Inferior parietal cortex (tissue), 1 donor: ENCODE results near the gene TSEN2.
A peak's percentile ranks its signal among the peaks of the same experiment; 100 is the strongest.
"Not testable (repeated sequence)": the region's sequence is repeated elsewhere in the genome, so short reads cannot be mapped to it uniquely, and the experiment has no call there.

Experiments
- DNase-seq: peaks from one replicate; pipeline ENCODE4 v3.0.0-alpha.2; 2016; ENCODE audit errors: extremely low spot score

The TSEN2 gene

DNA sequence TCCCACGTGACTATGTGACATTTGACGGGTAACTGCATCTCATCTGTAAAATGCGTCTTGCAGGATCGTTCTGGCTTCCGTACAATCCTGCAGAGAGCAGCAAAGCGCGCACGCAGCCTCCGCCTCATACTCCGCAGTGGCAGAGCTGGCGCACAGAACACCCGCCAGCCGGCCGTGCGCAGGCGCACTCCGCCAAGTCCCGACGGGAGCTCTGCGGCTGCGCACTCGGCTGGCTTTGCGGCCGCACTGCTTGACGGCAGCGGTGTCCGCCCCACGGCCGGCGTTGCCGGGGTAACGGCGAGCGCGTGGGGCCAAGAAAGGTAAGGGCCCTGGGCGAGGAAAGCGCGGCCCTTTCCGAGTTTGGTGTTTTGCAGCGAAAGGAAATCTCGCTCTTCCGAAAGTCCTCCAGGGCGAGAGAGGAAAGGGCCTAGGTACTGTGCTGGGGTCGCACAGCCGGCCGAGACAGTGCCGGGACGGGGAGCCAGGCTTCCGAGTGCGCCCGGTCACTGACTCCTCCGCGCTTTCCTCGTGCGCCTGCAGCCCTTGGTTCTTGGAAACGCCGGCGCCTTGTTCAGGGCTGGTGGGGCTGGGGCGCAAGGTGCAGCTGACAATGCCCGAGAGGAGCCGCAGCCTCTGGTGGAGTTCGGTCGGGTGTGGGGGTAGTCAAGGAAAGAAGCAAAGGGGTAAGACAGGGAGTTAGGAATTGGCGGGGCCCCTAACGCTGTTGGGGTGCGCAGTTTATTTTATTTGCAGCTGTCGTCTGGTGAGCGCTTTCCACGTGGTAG lies at the start of gene TSEN2:
Gene TSEN2 (plus strand): TSS at position 283 of the 785 bp plus-strand sequence. CDS start 5,321 bp downstream, outside the sequence.
- peak; percentile 93 for DNase-seq

DNA sequence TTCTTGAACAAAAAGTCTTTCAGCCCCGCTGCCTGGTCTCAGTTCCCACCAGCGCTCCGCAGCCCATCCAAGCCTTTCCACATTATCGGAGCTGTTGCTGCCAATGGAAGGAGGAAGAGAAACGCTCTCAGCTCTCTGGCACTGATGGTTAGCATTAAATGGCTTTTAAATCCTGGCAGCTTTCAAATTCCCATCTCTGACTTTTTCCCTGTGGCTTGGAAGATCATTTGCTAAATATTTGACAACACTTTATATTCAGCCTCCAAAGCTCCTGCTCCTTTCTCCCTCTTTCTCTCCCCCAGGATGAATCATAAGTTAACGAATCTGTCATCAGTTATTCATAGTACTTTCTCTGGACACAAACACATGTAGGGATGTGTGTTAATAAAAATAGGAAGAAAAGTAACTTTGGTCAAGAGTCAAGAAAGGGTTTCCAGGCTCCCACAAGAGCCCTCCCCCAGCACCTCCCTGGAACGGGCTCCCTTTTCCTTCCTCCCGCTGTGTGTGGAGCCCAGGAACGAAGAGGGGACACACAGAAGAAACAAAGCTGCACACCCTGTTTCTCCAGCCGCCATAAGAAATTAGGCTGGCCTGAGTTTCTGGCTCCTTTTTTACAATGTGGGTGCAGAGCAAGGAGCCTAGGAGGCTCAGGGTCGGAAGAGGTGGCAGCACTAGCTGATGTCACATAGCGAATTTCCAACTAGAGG lies 47.6 kb upstream of the TSEN2 start:
- no peak for DNase-seq

DNA sequence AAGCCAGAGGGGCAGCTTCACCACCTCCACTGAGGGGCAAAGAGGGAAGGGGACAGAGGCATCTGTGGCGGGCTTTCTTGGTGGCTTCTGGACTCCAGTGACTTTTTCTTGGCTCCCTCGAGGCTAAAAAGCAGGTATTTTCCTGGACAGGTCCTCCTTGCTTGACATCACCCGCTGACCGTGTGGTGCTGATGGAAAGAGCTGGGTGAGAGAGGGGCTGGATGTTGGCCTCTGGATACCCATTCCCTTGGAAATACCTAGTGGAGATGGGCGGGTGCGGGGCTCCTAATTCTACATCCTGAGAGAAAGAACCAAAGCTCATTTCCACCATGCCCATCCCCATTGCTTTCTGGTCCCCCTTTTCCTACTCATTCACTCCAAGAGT lies 47.1 kb upstream of the TSEN2 start:
- no peak for DNase-seq

DNA sequence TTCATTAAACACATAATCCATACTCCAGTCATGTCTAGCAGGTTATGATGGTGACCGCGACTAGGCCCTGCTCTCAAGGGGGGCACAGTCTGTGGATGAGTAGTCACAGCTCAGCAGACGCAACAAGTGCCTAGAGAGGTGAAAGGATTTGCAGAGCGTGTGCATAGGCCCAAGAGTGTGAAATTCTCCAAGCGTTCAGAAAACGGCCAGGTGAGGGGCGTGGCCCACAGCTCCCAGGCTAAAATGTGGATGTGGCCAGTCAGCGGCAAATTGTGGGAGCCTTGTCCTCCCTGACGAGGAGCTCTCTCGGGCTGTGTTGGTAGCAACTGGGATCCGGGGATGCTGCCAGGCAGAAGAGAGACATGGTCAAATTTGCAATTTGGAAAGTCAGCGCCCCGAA lies 46.4 kb upstream of the TSEN2 start:
- DNase-seq, result no peak

DNA sequence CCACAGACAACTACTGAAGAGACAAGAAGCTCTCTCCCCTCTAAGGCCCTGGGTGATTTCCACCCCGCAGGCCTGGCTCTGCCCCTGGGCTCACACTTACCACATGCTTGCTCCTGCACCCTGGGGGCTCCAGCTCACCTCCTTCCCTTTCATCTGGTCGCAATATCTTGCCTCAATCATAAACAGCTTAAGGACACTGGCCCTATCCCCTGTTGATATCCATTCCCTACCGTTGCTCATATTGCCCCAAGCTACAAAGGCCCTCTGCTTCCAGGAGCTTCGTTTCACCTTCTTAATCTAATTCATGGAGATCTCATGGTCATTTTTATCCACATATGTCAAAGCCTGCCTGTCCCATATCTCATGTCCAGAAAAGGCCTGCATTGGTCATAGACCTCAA lies 46.0 kb upstream of the TSEN2 start:
- no peak for DNase-seq

DNA sequence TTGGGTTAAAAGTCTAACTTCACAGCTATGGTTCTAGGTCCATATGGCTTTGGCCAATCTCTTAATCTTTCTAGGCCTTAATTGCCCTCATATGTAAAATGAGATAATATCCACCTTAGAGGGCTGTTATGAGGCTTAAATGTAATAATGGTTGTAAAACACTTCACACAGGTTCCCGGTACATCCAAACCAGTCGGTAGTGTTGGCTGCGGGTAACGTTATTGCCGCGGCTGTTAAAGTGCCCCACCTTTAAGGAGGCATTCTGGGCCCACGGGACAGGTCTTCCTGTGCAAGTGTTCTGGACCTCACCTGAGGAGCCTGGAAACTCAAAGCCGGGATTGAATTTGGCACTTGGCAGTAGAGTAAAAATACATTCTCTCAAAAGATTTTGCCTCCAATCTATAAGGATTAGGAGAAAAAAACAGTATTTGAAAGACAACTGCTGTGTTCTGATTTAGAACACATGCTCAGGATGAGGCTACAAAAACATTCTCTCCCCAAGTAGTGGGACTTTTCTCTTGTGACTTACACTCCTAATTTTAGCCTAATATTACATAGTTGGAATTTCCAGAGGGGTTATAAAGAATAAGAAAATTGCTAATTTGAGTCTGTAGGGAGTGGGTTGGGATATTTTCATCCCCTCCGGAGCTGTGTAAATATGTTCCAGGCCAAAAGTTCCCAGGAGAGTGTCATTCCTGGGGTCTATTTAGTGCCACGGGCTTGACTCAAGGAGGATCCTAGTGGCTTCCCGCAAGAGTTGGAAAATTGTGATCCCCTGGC lies 44.9 kb upstream of the TSEN2 start:
- no peak for DNase-seq

DNA sequence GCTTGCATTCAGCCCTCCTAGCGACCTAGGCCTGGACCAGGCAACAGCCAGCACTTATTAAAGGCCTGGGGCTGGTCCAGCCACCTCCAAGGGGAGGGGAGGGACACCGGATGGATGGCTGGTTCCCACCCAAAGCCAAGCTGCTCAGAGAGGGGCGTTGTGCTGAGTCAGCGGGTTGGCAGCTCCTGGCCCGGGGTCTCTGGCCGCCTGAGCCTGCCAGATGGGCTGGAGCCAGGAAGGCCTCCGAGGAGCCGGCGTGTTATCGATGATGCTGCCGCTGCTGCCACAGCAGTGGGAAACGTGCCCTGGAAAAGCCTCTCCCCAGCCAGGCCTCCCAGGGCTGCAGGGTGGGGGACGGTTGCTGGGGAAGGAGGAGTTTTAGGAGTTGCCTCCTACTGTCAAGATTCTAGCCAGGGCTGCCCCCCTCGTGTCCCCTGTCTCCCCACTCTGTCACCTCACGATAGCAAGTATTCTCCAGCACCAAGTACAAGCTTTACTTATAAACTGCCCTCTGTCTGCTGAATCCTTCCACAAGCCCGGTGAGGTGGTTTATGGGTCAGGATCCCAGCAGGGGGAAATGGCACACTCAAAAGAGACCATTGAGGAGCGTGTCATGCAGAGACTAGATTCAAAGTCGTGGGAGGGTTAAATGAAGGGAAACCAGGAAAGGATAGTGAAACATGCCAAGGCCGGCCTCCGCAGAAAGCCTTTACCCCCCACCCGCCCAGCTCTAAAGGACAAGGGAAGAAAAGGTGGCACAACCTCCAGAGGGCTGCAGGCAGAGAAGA lies 43.2 kb upstream of the TSEN2 start:
- no peak for DNase-seq

DNA sequence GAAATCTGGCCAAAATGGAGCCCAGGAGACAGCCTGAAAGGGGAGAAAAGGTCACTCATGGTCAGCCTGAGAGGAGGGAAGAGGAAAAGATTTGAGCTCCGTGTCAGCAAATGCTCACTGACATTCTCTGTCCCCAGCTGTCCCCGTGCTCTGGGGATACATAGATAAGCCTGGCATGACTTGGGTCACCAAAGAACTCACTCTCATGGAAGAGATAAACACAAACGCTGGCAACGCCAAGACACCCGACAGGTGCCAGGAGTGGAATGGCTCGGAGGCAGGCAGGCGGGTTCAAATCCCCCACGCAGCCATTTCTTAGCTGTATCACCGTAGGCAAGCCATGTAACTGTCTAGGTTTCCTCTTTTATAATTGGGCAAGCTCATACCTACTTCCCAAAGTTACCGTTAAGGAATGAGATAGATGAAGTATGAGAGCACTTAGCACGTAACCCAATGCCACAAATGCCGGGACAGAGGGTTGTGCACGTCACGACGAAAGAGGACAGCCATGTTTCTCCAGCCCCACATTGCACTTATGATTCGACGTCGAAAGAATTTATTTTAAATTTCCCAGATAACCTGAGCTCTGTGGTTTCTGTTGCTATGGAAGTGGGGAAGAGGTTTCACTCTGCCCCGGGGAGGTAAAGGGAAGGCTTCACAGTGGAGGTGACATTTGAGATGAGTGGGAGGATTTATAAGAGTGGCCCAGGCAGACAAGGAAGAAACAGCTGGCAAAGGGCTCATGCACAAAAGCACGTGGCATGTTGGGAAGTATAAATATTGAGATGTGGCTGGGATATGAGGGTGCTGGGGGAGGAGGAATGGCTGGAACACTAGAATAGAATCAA lies 41.4 kb upstream of the TSEN2 start:
- no peak for DNase-seq

DNA sequence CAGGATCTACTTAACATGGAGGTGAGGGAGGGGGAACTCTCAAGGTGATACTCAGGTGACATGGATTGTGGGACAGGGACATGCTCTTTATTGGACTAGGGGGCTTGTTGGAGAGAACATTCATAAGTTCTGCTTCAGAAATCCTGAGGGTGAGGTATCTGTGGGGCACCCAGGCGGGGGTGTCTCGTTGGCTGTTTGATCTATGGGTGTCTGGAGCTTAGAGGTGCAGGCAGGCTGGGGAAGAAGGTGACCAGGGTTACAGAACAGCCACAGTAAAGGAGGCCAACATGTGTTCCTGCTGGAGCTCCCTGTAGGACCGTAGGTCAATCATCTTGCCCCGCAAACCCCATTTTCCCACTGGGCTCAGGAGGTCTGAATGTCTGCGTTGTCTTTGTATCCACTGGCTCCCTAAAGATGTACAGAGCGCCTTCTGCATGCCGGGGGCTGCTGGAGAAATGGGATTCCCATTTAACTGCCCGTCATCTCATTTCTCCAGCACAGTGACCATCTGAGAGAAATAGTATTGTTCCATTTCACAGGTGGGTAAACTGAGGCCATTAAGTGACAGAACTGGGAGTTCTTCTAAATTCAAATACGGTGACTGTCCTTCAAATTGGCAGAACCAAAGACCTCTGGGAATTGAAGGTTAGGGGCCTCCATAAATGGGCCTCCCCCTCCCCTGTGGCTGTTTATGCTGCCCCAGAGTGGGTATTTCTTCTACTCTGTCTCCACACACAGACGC lies 40.3 kb upstream of the TSEN2 start:
- no peak for DNase-seq

DNA sequence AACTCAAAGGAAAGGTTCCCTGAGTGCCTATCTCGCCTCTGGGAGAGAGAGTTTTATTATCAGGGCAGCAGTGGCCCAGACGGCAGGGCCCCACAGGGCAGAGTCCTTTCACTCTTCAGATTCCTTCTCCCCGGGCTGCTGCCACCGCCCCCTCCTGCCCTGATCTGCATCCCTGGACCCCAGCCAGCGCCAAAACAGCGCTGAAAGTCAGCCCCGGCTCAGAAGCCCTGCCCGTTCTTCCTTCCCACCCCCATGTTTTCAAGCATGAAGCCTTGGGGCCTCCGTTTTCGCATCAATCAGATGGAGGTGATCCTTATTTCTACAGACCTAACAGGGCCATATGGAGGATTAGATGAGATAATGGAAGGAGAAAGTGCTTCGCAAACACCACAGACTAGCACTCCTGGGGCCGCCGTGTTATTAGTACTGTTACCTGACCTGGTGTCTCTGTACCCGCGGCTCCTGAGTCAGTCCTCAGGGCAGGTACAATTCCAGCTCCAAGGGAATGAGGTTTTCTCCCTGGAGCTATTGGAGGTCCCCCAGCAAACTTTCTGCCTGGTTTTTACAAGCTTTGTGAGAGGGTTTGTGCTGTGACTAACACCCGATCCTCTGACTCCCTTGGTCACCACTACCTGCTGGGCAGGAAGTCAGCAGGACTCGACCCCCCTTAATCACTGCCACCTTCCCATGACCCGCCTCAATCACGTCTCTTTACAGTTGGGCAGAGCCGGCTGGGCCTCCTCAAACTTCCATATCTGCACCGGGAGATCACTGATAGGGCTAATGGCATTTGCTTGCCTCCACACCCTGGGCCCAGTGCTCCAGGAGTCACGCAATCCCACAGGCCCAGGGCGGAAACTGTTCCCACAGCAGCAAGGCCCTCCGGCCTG lies 39.5 kb upstream of the TSEN2 start:
- DNase-seq, result no peak

DNA sequence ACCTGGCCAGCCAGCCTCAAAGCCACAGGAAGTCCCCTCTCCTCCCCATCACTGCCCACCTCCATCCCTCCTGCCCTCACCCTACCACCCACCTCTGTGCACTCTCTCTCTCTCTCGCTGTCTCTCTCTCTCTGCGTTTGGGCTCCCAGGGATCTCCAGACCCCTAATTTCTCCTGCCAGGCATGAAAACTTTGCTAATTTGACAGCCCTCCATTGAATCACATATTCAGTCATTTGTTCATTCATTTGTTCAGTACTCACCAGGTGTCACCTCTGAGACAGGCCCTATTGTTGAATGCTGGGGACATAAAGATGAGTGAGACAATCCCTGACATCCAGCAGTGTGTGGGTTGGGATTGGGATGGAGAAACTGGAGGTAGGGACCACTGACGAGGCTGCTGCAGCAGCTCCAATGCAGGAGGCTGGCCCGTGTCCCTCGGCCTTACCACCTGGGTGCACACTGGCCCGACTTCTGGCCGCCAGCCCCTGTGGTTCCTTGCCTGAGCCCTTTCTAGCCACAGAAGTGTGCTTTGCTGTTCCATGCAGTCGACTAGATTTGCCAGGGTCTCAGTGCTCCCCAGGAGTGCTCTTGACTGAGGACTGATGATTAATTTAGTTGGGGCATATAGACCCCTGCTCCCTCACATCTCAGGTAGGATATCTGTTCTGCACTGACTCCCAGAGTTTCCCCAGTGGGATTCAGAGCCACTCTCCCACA lies 38.6 kb upstream of the TSEN2 start:
- no peak for DNase-seq

DNA sequence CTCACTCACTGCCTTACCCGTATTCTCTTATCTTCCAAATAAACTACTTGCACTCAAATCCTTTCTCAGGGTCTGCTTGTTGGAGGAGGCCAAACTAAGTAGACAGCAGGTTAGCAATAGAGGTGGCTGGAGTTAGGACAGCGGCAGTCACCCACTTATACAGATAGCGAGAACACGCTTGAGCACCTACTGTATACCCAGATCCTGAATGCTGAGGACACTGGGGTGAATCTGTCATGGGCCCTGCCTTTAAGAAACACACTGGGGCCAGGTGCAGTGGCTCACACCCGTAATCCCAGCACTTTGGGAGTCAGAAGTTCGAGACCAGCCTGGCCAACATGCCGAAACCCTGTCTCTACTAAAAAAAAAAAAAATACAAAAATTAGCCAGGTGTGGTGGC lies 38.0 kb upstream of the TSEN2 start:
- no peak for DNase-seq

DNA sequence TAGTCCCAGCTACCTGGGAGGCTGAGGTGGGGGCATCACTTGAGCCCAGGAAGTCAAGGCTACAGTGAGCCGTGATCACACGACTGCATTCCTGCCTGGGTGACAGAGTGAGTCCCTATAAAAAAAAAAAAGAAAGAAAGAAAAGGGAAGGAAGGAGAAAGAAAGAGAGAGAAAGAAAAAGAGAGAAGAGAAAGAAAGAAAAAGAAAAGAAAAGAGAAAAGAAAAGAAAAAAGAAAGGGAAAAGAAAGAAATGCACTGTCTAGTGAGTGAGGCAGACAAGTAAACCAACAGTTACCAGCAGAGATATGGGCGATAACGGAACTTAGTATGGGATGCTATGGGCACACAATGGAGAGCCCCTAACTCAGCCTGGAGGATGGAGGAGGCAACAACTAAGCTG lies 37.2 kb upstream of the TSEN2 start:
- DNase-seq, result no peak

DNA sequence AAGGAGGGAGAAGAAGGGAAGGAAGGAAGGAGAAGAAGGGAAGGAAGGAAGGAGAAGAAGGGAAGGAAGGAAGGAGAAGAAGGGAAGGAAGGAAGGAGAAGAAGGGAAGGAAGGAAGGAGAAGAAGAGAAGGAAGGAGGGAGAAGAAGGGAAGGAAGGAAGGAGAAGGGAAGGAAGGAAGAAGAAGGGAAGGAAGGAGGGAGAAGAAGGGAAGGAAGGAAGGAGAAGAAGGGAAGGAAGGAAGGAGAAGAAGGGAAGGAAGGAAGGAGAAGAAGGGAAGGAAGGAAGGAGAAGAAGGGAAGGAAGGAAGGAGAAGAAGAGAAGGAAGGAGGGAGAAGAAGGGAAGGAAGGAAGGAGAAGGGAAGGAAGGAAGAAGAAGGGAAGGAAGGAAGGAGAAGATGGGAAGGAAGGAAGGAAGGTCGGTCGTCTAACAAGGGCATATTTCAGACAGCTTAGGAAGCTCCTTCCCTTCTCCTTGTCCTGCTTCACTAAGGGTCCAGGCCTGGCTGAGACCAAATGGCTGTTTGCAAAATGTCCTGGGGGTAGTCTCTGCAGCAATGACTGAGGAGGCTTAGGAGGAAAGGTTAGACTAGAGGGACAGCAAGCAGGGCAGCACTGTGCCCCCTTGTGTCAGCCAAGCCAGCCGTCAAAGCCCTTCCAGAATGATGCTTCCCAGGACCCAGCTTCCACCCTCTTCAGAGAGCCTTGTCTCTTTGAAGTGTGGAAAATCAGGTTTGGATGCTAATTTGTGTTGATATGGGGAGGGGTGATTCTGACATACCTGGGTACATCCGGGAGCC lies 35.7 kb upstream of the TSEN2 start:
- DNase-seq, result not testable (repeated sequence)

DNA sequence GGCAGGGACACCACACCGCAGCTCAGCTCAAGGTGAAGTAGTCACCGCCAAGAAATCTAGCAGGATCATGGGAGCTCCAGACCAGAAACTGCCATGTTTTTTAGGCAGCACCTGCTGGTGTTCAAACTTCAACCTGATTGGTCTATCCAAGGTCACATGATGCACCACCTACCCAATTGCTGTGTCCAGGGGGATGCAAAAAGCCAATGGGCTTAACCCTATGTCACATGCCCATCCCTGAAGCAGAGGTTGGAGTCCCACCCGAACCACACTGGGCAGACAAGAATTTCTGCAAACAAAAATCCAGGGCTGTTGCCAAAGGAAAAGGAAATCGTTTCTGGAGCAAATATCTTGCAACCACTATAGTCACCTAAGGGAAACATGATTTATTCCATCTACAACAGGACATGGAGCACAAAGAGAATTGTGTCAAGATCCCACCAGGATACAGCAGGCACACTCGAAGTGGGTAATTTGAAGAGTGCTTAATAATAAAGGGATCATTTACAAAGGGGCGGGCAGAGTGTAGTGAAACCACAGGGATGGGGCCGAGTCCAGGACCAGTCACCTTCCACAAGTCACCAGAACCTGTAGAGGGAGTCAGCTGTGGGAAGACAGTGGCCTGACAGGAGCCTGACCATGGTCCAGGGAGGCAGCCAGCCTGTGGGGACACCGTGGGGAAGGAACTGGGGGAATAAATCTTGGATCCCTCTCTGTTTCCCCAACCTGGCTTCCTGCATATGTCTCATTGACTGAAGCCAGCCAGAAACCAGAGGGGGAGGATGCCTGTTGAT lies 34.2 kb upstream of the TSEN2 start:
- no peak for DNase-seq

DNA sequence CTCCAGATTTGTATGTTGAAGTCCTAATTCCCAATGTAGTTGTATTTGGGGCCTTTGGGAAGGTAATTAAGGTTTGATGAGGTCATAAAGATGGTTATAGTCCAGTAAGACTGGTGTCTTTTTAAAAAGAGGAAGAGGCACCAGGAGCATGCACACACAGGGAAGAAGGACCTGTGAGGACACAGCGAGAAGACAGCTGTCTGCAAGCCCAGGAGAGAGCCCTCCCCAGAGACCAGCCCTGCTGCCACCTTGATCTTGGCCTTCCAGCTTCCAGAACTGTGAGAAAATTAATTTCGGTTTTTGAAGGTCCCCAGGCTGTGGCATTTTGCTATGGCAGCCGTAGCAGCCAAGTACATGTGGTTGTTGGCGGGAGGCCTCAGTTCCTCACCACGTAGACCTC lies 32.8 kb upstream of the TSEN2 start:
- DNase-seq, result no peak

DNA sequence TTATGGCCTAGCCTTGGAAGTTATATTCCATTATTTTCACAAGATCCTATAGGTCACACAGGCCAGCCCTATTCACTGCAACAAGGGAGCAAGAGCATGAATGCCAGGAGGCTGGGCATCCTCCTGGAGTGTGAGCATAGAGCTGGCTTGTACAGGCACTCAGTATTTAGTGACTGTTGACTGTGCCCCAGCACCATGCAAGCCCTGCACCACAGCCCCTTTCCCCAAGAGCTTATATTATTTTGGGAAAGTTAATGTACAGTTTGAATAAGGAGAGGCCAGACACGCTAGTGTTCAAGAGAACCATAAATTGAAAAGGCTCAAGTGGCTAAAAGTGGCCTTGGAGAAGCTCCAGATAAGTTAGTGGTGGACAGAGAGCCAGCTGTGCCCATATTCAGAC lies 32.3 kb upstream of the TSEN2 start:
- no peak for DNase-seq
